IMR-90 (cell line): Measurements from ENCODE around the gene AJAP1. TPM values are rescaled to one million over a fixed set of nuclear protein-coding genes. Genes with fewer than 3 reads are reported as not detected.

ENCODE experiments used
- ATAC-seq: fragments of 200-7000 bp; cut with Tn5 transposase; 2 replicates; pipeline ENCODE4 v1.9.1; 2020; ENCODE audit warnings: low read depth, mild to moderate bottlenecking, moderate library complexity
- BruUV-seq: library from RNA; stranded (reverse); fragments of 400-500 nt; replicated peaks from 2 replicates; lab custom pipeline; 2021; lab: Mats Ljungman, UMichigan
- CTCF ChIA-PET: fragments of 300-600 bp; formaldehyde crosslinking; extraction: SDS; loops from one replicate; lab custom pipeline; 2021; ENCODE audit warnings: antibody characterized with exemption; lab: Yijun Ruan, JAX
- POLR2A ChIA-PET: fragments of 300-600 bp; sonication (Branson Sonifier 250); formaldehyde crosslinking; loops from one replicate; lab custom pipeline; 2022; ENCODE audit warnings: antibody characterized with exemption; ENCODE audit not compliant: unreplicated experiment; lab: Charles Lee
- DNase-seq: peaks from one replicate; pipeline ENCODE4 v3.0.0; 2013
- H2AFZ ChIP-seq: replicated peaks from 2 replicates; pipeline ENCODE3; 2013; ENCODE audit warnings: low read length, mild to moderate bottlenecking; ENCODE audit not compliant: poor library complexity
- H2AK5ac ChIP-seq: 2 replicates; pipeline ENCODE4 v1.6.1; 2013; ENCODE audit warnings: low read depth, low read length, inconsistent platforms
- H2AK9ac ChIP-seq: replicated peaks from 2 replicates; pipeline ENCODE3; 2013; ENCODE audit warnings: mild to moderate bottlenecking, low read depth, low read length, moderate library complexity; ENCODE audit not compliant: poor library complexity
- H2BK120ac ChIP-seq: 2 replicates; pipeline ENCODE4 v1.6.1; 2013; ENCODE audit warnings: low read depth, low read length, inconsistent platforms
- H2BK15ac ChIP-seq: 3 replicates; pipeline ENCODE4 v1.6.1; 2013; ENCODE audit warnings: low read depth, low read length, inconsistent platforms
- H2BK20ac ChIP-seq: 2 replicates; pipeline ENCODE4 v1.6.1; 2013; ENCODE audit warnings: low read depth, mild to moderate bottlenecking, inconsistent platforms, low read length, moderate library complexity
- H2BK5ac ChIP-seq: 2 replicates; pipeline ENCODE4 v1.6.1; 2013; ENCODE audit warnings: mild to moderate bottlenecking, low read depth, low read length, inconsistent platforms; ENCODE audit not compliant: poor library complexity, severe bottlenecking
- H3K14ac ChIP-seq: replicated peaks from 2 replicates; pipeline ENCODE4 v1.6.1; 2013; ENCODE audit warnings: low read depth, low read length, inconsistent platforms
- H3K18ac ChIP-seq: 2 replicates; pipeline ENCODE4 v1.6.1; 2013; ENCODE audit warnings: low read depth, low read length, control low read depth
- H3K23ac ChIP-seq: 2 replicates; pipeline ENCODE4 v1.6.1; 2013; ENCODE audit warnings: low read depth, low read length, inconsistent platforms
- H3K27ac ChIP-seq: 2 replicates; pipeline ENCODE4 v1.5.1; 2013; ENCODE audit warnings: mild to moderate bottlenecking, control low read depth, low read length; ENCODE audit not compliant: insufficient read depth
- H3K27me3 ChIP-seq: 2 replicates; pipeline ENCODE4 v1.6.1; 2013; ENCODE audit warnings: low read length; ENCODE audit not compliant: control insufficient read depth, insufficient read depth
- H3K36me3 ChIP-seq: 2 replicates; pipeline ENCODE4 v1.6.1; 2013; ENCODE audit warnings: low read length, mixed read lengths; ENCODE audit not compliant: control insufficient read depth, insufficient read depth
- H3K4ac ChIP-seq: 2 replicates; pipeline ENCODE4 v1.6.1; 2013; ENCODE audit warnings: low read depth, low read length, inconsistent platforms
- H3K4me1 ChIP-seq: 2 replicates; pipeline ENCODE4 v1.6.1; 2013; ENCODE audit warnings: low read length, mixed read lengths; ENCODE audit not compliant: control insufficient read depth, insufficient read depth
- H3K4me2 ChIP-seq: 2 replicates; pipeline ENCODE4 v1.6.1; 2013; ENCODE audit warnings: low read depth, mild to moderate bottlenecking, control low read depth, low read length, moderate library complexity
- H3K4me3 ChIP-seq: 2 replicates; pipeline ENCODE4 v1.5.1; 2013; ENCODE audit warnings: low read depth, mild to moderate bottlenecking, control low read depth, low read length, moderate library complexity; ENCODE audit not compliant: insufficient read depth
- H3K56ac ChIP-seq: 2 replicates; pipeline ENCODE4 v1.6.1; 2013; ENCODE audit warnings: low read length, inconsistent platforms; ENCODE audit not compliant: insufficient read depth; ENCODE audit errors: extremely low read depth
- H3K79me1 ChIP-seq, 2 experiments: 2 replicates each; pipeline ENCODE4 v1.6.1; 2013; ENCODE audit warnings: low read length in 2 of 2, inconsistent platforms in 1 of 2, low read depth in 1 of 2
- H3K9ac ChIP-seq: 2 replicates; pipeline ENCODE4 v1.6.1; 2013; ENCODE audit warnings: low read depth, low read length, control low read depth
- H3K9me1 ChIP-seq: 2 replicates; pipeline ENCODE4 v1.6.1; 2013; ENCODE audit warnings: low read length, inconsistent platforms; ENCODE audit not compliant: insufficient read depth
- H3K9me3 ChIP-seq: 2 replicates; pipeline ENCODE4 v1.6.1; 2013; ENCODE audit warnings: low read length; ENCODE audit not compliant: control insufficient read depth, insufficient read depth
- H4K20me1 ChIP-seq: 2 replicates; pipeline ENCODE4 v1.6.1; 2013; ENCODE audit warnings: low read length, inconsistent platforms; ENCODE audit not compliant: insufficient read depth
- H4K5ac ChIP-seq: 2 replicates; pipeline ENCODE4 v1.6.1; 2013; ENCODE audit warnings: mild to moderate bottlenecking, low read depth, low read length, control low read depth
- H4K8ac ChIP-seq, 2 experiments: 2 replicates each; pipeline ENCODE4 v1.6.1; 2013; ENCODE audit warnings: low read depth in 2 of 2, low read length in 2 of 2, control low read depth in 1 of 2, inconsistent platforms in 1 of 2
- H4K91ac ChIP-seq: 2 replicates; pipeline ENCODE4 v1.6.1; 2013; ENCODE audit warnings: low read depth, low read length, inconsistent platforms; ENCODE audit not compliant: insufficient read depth
- BHLHE40 ChIP-seq: fragments of 150-350 bp; IDR thresholded peaks from 2 replicates; pipeline ENCODE4 v1.6.1; 2016; ENCODE audit warnings: mild to moderate bottlenecking, low read depth, low read length
- FOS ChIP-seq: fragments of 150-350 bp; IDR thresholded peaks from 2 replicates; pipeline ENCODE4 v1.6.1; 2016; ENCODE audit warnings: low read depth, low read length
- MAFK ChIP-seq: IDR thresholded peaks from 2 replicates; pipeline ENCODE4 v1.6.1; 2012; ENCODE audit warnings: low read depth, low read length, improper control_type of control experiment
- MAZ ChIP-seq: IDR thresholded peaks from 2 replicates; pipeline ENCODE4 v1.6.1; 2012; ENCODE audit warnings: low read depth, mild to moderate bottlenecking, low read length, improper control_type of control experiment, moderate library complexity, borderline replicate concordance
- POLR2A ChIP-seq: IDR thresholded peaks from 2 replicates; pipeline ENCODE4 v1.6.1; 2012; ENCODE audit warnings: mild to moderate bottlenecking, low read depth, low read length
- dilution Hi-C: fragments of 300-500 bp; cut with HindIII; formaldehyde crosslinking; loops from one replicate; pipeline ENCODE4 v1.14.3; 2018; ENCODE audit warnings: low sequenced_read_pairs; ENCODE audit not compliant: unreplicated experiment
- in situ Hi-C: fragments of 300-500 bp; cut with MboI; formaldehyde crosslinking; loops from 3 replicates; pipeline ENCODE4 v1.14.3; 2019; ENCODE audit warnings: low sequenced_read_pairs, inconsistent platforms, mixed read lengths
- intact Hi-C: fragments of 100-400 bp; cut with micrococcal nuclease; formaldehyde crosslinking; loops from 2 replicates; pipeline ENCODE4 v1.10.0; 2022
- polyA plus RNA-seq, 3 experiments: library from polyadenylated mRNA; depleted of rRNA; stranded (reverse); fragments of >200 nt; gene quantifications; 2 replicates each; pipeline ENCODE4 v1.2.3, GENCODE V29; 2012; ENCODE audit warnings: low replicate concordance in 1 of 3
- total RNA-seq: library from RNA; depleted of rRNA; stranded (reverse); fragments of >200 nt; gene quantifications from 2 replicates; pipeline ENCODE4 v1.2.3, GENCODE V29; 2012
- TF ChIP-seq, protein P1 (sequence below): fragments of 150-350 bp; IDR thresholded peaks from 2 replicates; pipeline ENCODE4 v1.6.1; 2016; ENCODE audit warnings: low read depth, mild to moderate bottlenecking, low read length, moderate library complexity, borderline replicate concordance
- TF ChIP-seq, protein P2 (sequence below): conservative IDR thresholded peaks from 2 replicates; pipeline ENCODE4 v1.5.1; 2012; ENCODE audit warnings: mild to moderate bottlenecking, low read depth, low read length, improper control_type of control experiment
- TF ChIP-seq, protein P3 (sequence below): fragments of 150-350 bp; IDR thresholded peaks from 2 replicates; pipeline ENCODE4 v1.6.1; 2017; ENCODE audit warnings: mild to moderate bottlenecking, antibody characterized with exemption, low read length, low read depth

Gene AJAP1
- total and polyA plus RNA-seq, 2 of the 4 experiments (the other 2 are of a cell fraction): under 0.01 to 0.02 TPM

DNA sequence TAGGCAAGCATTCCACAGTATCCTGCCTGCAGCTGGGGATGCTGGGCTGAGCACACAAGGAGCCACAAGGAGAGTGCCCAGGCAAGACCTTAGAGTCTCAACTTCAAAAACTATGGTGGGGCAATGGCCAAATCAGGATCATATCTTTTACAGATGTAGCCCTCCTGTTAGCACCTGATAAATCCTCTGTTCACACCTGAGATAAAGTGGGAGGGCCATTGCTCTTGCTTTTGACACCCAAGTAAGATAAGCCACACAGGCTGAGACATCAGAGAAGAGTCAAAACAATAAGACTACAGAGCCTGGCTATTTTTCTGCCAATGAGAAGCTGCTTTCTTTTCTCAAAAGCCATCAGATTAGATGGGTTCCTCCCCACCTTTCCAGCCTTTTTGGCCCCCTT is 148.9 kb downstream of the AJAP1 start:
- ChIA-PET POLR2A (no interaction called here), CTCF (no interaction called here)
- Histone ChIP-seq H2AK9ac (no peak overlapping the region), H2BK120ac (no peak overlapping the region), H3K9ac (no peak overlapping the region), H2BK15ac (no peak overlapping the region), H4K5ac (no peak overlapping the region), H4K91ac (no peak overlapping the region), H2BK20ac (no peak overlapping the region), H2AK5ac (no peak overlapping the region), H4K20me1 (no peaks in the 10 kb centered on the region), H3K4me2 (no peak overlapping the region), H3K4me3 (no peak overlapping the region), H3K4ac (no peak overlapping the region), H3K36me3 (no peaks in the 10 kb centered on the region), H3K56ac (no peak overlapping the region), H3K27ac (no peak overlapping the region), H4K8ac (no peak overlapping the region), H2BK5ac (no peak overlapping the region), H3K79me1 (no peaks in the 10 kb centered on the region), H3K23ac (no peak overlapping the region), H3K27me3 (no peaks in the 10 kb centered on the region), H3K4me1 (no peaks in the 10 kb centered on the region), H3K18ac (no peak overlapping the region), H3K9me1 (no peaks in the 10 kb centered on the region), H3K14ac (no peak overlapping the region), H2AFZ (no peak overlapping the region), H3K9me3 (peaks cover 28% of the 10 kb centered on the region)
- intact Hi-C loops (no loop called here), in situ Hi-C loops (no loop called here), dilution Hi-C loops (no loop called here)
- ATAC-seq (no peak), DNase-seq (no peak)
- TF ChIP-seq MAFK (no peak), MAZ (no peak), BHLHE40 (no peak), FOS (no peak), POLR2A (no peak)
- TF ChIP-seq, protein P1, sequence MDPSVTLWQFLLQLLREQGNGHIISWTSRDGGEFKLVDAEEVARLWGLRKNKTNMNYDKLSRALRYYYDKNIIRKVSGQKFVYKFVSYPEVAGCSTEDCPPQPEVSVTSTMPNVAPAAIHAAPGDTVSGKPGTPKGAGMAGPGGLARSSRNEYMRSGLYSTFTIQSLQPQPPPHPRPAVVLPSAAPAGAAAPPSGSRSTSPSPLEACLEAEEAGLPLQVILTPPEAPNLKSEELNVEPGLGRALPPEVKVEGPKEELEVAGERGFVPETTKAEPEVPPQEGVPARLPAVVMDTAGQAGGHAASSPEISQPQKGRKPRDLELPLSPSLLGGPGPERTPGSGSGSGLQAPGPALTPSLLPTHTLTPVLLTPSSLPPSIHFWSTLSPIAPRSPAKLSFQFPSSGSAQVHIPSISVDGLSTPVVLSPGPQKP: no peak
- TF ChIP-seq, protein P2, sequence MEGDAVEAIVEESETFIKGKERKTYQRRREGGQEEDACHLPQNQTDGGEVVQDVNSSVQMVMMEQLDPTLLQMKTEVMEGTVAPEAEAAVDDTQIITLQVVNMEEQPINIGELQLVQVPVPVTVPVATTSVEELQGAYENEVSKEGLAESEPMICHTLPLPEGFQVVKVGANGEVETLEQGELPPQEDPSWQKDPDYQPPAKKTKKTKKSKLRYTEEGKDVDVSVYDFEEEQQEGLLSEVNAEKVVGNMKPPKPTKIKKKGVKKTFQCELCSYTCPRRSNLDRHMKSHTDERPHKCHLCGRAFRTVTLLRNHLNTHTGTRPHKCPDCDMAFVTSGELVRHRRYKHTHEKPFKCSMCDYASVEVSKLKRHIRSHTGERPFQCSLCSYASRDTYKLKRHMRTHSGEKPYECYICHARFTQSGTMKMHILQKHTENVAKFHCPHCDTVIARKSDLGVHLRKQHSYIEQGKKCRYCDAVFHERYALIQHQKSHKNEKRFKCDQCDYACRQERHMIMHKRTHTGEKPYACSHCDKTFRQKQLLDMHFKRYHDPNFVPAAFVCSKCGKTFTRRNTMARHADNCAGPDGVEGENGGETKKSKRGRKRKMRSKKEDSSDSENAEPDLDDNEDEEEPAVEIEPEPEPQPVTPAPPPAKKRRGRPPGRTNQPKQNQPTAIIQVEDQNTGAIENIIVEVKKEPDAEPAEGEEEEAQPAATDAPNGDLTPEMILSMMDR: no peak
- TF ChIP-seq, protein P3, sequence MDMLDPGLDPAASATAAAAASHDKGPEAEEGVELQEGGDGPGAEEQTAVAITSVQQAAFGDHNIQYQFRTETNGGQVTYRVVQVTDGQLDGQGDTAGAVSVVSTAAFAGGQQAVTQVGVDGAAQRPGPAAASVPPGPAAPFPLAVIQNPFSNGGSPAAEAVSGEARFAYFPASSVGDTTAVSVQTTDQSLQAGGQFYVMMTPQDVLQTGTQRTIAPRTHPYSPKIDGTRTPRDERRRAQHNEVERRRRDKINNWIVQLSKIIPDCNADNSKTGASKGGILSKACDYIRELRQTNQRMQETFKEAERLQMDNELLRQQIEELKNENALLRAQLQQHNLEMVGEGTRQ: no peak
- no TSS peak for BruUV-seq
